Measurements from ENCODE around the gene U2AF1L4. TPM values are rescaled to one million over a fixed set of nuclear protein-coding genes. Genes with fewer than 3 reads are reported as not detected.
A peak's percentile ranks its signal among the peaks of the same experiment; 100 is the strongest.

U2AF1L4 gene
- total and polyA plus RNA-seq, 2 donors (not counting 1 experiment from before 2014, with no cell fraction given) = 62.1 to 89.7 TPM

DNA sequence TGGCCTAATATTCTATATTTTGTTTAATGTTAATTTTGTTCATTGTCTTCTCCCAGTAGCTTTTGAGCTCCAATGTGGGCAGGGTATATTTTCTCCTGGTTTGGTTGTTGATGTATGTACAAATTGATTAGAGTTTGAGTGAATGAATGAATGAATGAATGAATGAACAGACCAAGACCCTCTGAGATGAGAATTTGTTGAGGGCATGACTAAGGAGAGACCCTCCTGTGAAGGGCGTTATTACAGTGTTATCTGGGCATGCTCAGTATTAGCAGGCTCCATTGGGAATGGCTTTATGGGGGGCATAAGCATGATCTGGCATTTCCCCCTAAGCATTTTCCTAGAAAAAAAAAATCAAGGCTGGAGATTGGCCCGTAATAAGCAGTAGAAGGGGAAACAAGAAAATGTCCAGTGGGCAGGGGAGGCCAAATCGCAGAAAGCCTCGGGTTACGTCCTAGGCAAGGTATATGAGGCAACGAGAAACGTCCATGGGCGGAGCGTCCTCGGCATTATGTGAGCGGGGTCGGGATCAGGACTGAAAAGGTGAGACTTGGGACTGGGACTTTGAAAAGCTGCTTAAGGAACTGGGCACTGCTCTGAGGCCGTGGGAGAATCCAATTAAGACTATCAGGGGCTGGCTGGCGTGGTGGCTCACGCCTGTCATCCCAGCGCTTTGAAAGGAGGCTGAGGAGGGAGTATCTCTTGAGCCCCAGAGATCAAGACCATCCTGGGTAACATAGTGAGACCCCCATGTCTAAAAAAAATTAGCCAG is 29.2 kb upstream of the U2AF1L4 start:
- Histone ChIP-seq H2AFZ (ENCODE audit: insufficient read depth, low read depth, low read length, poor library complexity, severe bottlenecking) (peak overlapping the region; percentile 46), H3K9me3 (ENCODE audit: control extremely low read depth in 1 of 3, control insufficient read depth in 2 of 3, insufficient read depth in 1 of 3, low read length in 2 of 3) (no peaks in the 10 kb centered on the region), H3K27ac (ENCODE audit: low read length in 2 of 2) (no peak overlapping the region), H3K9ac (ENCODE audit: low read length) (peak overlapping the region; percentile 62), H3K27me3 (replicated peaks in 1 of 4; ENCODE audit: control extremely low read depth in 1 of 4, control insufficient read depth in 3 of 4, insufficient read depth in 4 of 4, low read length in 3 of 4) (no peaks in the 10 kb centered on the region), H3K4me3 (ENCODE audit: control extremely low read depth in 1 of 5, extremely low read depth in 1 of 5, insufficient read depth in 1 of 5, low read depth in 2 of 5, low read length in 4 of 5) (peak overlapping the region in 4 of 5 experiments; percentile 26 to 68 (median 60)), H3K79me2 (ENCODE audit: control insufficient read depth, insufficient read depth, low read length) (peaks cover 4% of the 10 kb centered on the region), H3K36me3 (replicated peaks in 1 of 2; ENCODE audit: control extremely low read depth in 1 of 2, control insufficient read depth in 1 of 2, extremely low read depth in 1 of 2, insufficient read depth in 2 of 2, low read length in 1 of 2) (no peaks in the 10 kb centered on the region), H3K4me1 (ENCODE audit: control insufficient read depth in 2 of 2, insufficient read depth in 2 of 2, low read length in 2 of 2) (peaks cover 10 to 16% of the 10 kb centered on the region in 2 donors), H3K4me2 (replicated peaks; ENCODE audit: low read depth, low read length, poor library complexity, severe bottlenecking) (peak overlapping the region; percentile 90), H4K20me1 (ENCODE audit: control insufficient read depth, insufficient read depth, low read length, poor library complexity, severe bottlenecking) (no peaks in the 10 kb centered on the region)
- H3K4me3 Mint-ChIP-seq = peak overlapping the region; percentile 86
- no peak overlapping the region for H3K27ac Mint-ChIP-seq
- peaks cover 10% of the 10 kb centered on the region for H3K4me1 Mint-ChIP-seq
- H3K27me3 Mint-ChIP-seq = no peaks in the 10 kb centered on the region
- no peaks in the 10 kb centered on the region for H3K9me3 Mint-ChIP-seq (ENCODE audit: insufficient read depth)
- TF ChIP-seq, protein P1, sequence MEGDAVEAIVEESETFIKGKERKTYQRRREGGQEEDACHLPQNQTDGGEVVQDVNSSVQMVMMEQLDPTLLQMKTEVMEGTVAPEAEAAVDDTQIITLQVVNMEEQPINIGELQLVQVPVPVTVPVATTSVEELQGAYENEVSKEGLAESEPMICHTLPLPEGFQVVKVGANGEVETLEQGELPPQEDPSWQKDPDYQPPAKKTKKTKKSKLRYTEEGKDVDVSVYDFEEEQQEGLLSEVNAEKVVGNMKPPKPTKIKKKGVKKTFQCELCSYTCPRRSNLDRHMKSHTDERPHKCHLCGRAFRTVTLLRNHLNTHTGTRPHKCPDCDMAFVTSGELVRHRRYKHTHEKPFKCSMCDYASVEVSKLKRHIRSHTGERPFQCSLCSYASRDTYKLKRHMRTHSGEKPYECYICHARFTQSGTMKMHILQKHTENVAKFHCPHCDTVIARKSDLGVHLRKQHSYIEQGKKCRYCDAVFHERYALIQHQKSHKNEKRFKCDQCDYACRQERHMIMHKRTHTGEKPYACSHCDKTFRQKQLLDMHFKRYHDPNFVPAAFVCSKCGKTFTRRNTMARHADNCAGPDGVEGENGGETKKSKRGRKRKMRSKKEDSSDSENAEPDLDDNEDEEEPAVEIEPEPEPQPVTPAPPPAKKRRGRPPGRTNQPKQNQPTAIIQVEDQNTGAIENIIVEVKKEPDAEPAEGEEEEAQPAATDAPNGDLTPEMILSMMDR (IDR thresholded peaks at IDR 0.05) = no peak
- TF ChIP-seq EZH2 (IDR thresholded peaks at IDR 0.05; ENCODE audit: borderline replicate concordance, insufficient read depth, low read depth, low read length, poor library complexity, severe bottlenecking) = no peak
- intact Hi-C loops (cut with micrococcal nuclease) = loop anchor here (1.0 to 2.0 kb wide), 8 partner anchors 16 to 130 kb away; partner anchors contain the start of genes COX6B1, LIN37, PROSER3 and PSENEN
- ChIA-PET POLR2A (no interaction called here), CTCF (no interaction called here)
- 68% methylated on average over 15 of the region's 16 CpGs for WGBS (ENCODE audit: insufficient coverage)
- DNase-seq (no peak), ATAC-seq (ENCODE audit: low read depth) (no peak)
